Stimulated activated naive CD8-positive, alpha-beta T cell treated with anti-CD3 and anti-CD28 coated beads, Interleukin-15, Interleukin-2, amounts not matched to agents 100 U/mL and 50 U/mL, for 24 hours (primary cell): Measurements from ENCODE around the gene MAPK11.

Experiments used
- ATAC-seq: fragments of 150-1000 bp; cut with Tn5 transposase; one replicate; pipeline ENCODE4 v1.10.0; 2021
- DNase-seq: peaks from one replicate; pipeline ENCODE4 v3.0.0; 2021

The MAPK11 gene

GRCh38 chr22:50269970-50270665 lies at the start of gene MAPK11:
TSS of gene MAPK11 (minus strand) at chr22:50270380. CDS start at chr22:50270292, 88 bp downstream.
- DNase-seq (peak; percentile 73), ATAC-seq (peak; percentile 36)

GRCh38 chr22:50319503-50319951 lies 49.3 kb upstream of the MAPK11 start:
- no peak for ATAC-seq
- no peak for DNase-seq

- no peak for ATAC-seq
Observed at GRCh38 chr22:50318698-50319411, 48.7 kb upstream of the MAPK11 start.

GRCh38 chr22:50318356-50318697 lies 48.1 kb upstream of the MAPK11 start:
- DNase-seq (no peak), ATAC-seq (no peak)

More at GRCh38 chr22:50318698-50319411, 48.7 kb upstream of the MAPK11 start:
- no peak for DNase-seq

GRCh38 chr22:50317674-50318073 lies 47.5 kb upstream of the MAPK11 start:
- ATAC-seq = no peak
- no peak for DNase-seq

GRCh38 chr22:50317178-50317577 lies 47.0 kb upstream of the MAPK11 start:
- DNase-seq = no peak
- ATAC-seq = no peak

- no peak for ATAC-seq
- no peak for DNase-seq
Observed at GRCh38 chr22:50316114-50317065, 46.2 kb upstream of the MAPK11 start.

- ATAC-seq = no peak
- no peak for DNase-seq
Observed at GRCh38 chr22:50315289-50316113, 45.3 kb upstream of the MAPK11 start.

GRCh38 chr22:50314455-50315288 lies 44.5 kb upstream of the MAPK11 start:
- peak; percentile 85 for DNase-seq
- peak; percentile 90 for ATAC-seq

GRCh38 chr22:50314081-50314454 lies 43.9 kb upstream of the MAPK11 start:
- ATAC-seq = no peak

GRCh38 chr22:50313600-50313999 lies 43.4 kb upstream of the MAPK11 start:
- no peak for ATAC-seq
- DNase-seq = no peak

More at GRCh38 chr22:50314081-50314454, 43.9 kb upstream of the MAPK11 start:
- DNase-seq = no peak

- DNase-seq (no peak), ATAC-seq (no peak)
Observed at GRCh38 chr22:50313021-50313420, 42.8 kb upstream of the MAPK11 start.

- ATAC-seq = no peak
- no peak for DNase-seq
Observed at GRCh38 chr22:50312371-50312770, 42.2 kb upstream of the MAPK11 start.

- no peak for DNase-seq
- no peak for ATAC-seq
Observed at GRCh38 chr22:50311606-50312351, 41.6 kb upstream of the MAPK11 start.

GRCh38 chr22:50310949-50311444 lies 40.8 kb upstream of the MAPK11 start:
- no peak for DNase-seq
- ATAC-seq = no peak

GRCh38 chr22:50310031-50310722 lies 40.0 kb upstream of the MAPK11 start:
- DNase-seq (no peak), ATAC-seq (no peak)

- ATAC-seq (no peak), DNase-seq (no peak)
Observed at GRCh38 chr22:50309601-50309991, 39.4 kb upstream of the MAPK11 start.

GRCh38 chr22:50308986-50309600 lies 38.9 kb upstream of the MAPK11 start:
- ATAC-seq (no peak), DNase-seq (no peak)

- DNase-seq (no peak), ATAC-seq (no peak)
Observed at GRCh38 chr22:50308597-50308935, 38.4 kb upstream of the MAPK11 start.
